Measurements from ENCODE around the gene GFOD1.
"Not testable (repeated sequence)": the region's sequence is repeated elsewhere in the genome, so short reads cannot be mapped to it uniquely, and the experiment has no call there.

The GFOD1 gene

DNA sequence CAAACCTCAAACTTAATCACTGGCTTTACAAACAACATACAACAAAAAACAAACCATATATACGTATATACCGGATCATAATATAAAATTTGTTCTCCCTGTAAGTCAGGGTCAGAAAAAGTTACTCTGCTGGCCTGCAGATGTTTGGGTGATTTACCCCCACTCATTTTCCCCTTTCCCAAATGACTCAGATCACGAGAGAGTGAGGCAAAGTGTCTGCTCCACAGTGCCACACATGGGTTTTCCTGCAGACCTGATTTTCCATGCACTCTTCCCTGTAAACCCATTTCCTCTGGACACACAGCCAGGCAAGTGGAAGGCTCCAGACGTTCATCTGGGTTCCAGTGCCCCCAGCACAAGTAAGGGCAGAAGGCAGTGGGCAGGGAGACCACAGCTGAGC lies 23.5 kb downstream of the GFOD1 start:
- DNase-seq (ENCODE audit: low spot score): no peak

DNA sequence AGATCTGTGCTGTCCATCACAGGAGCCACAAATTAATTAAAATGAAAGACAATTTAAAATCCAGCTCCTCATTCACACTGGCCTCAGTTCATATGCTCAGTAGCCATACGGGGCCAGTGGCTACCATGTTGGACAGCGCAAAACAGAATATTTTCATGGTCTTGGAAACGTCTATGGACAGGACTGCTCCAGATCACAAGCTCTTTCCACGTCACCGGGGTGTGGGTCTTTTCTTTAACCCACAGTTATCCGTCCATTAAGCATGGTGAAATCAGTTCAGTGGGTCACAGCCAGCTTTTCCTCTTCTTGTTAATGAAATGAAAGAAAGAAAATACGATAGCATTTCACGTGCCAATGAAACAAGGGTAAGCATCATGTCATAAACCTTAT lies 24.1 kb downstream of the GFOD1 start:
- no peak for DNase-seq (ENCODE audit: low spot score)

DNA sequence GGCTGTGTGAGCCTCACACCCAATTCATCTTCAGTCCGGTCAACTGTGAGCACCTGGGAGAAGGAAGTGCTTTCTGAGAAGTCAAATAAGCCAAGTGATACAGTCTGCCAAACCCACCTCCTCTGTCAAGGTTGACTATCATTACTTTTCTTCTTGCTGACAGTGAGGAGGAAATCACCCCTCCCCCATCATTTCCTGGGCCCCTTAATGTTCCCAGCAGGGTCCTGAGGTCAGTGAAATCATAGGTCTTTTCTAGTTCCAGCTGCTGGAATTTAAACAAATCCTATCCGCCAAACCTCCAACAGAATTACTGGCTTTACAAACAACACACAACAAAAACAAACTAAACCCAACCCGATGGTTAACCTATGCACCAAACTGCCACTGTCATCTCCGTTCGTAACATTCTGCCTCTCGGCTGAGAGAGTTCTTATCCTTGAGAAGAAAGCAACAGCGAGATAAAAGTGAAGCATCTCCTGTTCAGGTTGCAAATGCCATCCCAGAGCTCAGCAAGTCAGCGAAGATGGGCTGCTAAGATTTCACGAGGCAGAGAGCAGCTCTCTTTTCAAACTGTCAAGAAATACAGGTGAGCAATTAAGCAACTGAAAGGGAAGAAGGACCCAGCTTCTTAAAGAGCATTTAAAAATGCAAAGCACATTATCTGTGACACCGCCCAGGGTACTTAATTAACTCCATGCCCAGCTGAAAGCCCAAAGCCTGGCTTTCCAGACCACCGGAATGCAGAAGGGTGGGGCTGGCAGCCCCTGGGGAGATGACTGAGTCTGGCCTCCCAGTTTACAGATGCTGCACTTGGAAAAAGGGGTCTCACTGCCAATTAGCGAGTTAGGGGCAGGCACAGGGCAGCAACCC lies 24.7 kb downstream of the GFOD1 start:
- DNase-seq (ENCODE audit: low spot score): no peak

DNA sequence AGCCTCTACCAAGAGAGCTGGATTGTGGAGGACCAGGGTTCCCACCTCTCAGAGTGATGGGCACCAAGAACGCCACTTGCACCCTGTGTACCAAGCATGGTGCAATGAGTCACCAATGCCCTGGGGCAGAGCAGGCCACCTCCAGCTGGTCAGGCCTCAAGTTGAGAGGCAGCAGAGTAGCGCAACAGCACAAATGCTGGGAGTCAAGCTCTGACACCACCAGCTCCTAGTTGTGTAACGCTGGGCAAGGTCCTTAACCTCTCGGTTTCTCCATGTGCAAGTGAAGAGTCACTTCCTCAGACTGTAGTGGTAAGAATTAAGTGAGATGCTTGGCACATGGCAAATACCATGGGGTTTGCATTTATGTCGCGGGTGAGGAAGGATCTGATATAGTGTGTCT lies 25.6 kb downstream of the GFOD1 start:
- DNase-seq (ENCODE audit: low spot score): no peak

DNA sequence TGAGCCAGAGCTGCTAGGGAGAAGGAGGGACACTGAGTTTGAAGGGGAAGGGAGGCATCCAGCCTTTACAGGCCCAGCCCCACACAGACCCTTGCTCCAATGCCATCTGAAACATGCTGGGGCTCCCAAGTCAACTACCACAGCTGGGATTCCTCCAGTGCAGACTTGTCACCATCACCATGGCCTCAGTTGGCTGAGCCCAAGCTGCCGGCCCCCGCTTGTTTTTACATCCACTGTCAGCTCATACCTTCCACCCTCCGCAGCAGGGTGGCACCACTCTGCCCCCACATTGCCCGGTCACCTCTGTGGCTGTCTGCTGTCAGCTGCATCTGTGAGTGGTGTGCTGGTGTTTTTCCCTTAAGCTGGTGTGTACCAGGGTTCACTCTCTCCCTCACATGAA lies 26.1 kb downstream of the GFOD1 start:
- no peak for DNase-seq (ENCODE audit: low spot score)

DNA sequence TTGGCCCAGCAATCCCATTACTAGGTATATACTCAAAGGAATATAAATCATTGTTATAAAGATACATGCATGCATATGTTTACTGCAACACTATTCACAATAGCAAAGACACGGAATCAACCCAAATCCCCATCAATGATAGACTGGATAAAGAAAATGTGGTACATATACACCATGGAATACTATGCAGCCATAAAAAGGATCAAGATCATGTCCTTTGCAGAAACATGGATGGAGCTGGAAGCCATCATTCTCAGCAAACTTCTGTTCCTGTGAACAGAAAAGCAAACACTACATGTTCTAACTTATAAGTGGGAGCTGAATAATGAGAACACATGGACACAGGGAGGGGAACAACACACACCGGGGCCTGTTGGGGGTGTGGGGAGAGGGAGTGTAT lies 27.1 kb downstream of the GFOD1 start:
- DNase-seq (ENCODE audit: low spot score): not testable (repeated sequence)

DNA sequence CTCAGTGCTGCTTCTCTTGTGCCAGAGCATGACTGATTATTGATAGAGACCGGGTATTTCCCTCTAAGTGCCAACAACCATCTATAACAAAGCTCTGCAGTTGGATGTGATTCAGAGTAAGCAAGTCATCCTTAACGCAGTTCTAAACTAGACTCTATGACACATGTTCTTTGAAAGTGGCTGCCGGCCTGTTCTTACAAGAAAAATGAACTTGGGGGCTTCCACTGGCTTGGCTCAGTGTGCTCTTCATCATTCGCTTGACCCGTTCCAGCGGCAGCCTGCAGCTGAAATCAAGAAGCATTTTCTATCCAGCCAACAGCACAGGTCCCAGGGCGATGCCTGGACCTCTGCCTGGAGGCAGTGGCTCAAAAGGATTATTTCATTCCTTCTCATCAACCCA lies 29.8 kb downstream of the GFOD1 start:
- no peak for DNase-seq (ENCODE audit: low spot score)

DNA sequence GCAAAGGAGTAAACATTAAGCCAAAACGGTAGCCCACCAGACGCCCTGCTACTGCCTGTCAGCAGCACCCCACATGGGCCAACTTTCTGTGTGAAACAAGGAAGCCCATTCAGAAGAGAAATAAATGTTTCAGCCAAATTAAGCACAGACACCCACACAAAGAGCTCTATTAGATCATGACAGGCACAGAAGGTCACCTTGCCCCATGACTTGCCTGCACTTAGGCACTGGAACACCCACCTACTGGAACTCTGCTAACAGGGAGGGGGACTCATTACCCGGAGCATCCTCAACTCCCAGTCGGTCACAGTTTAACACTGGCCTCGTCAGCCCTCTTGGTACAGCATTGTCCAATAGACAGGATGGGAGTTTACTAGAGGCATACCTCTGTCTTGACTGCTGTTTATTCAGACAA lies 31.8 kb downstream of the GFOD1 start:
- no peak for DNase-seq (ENCODE audit: low spot score)

DNA sequence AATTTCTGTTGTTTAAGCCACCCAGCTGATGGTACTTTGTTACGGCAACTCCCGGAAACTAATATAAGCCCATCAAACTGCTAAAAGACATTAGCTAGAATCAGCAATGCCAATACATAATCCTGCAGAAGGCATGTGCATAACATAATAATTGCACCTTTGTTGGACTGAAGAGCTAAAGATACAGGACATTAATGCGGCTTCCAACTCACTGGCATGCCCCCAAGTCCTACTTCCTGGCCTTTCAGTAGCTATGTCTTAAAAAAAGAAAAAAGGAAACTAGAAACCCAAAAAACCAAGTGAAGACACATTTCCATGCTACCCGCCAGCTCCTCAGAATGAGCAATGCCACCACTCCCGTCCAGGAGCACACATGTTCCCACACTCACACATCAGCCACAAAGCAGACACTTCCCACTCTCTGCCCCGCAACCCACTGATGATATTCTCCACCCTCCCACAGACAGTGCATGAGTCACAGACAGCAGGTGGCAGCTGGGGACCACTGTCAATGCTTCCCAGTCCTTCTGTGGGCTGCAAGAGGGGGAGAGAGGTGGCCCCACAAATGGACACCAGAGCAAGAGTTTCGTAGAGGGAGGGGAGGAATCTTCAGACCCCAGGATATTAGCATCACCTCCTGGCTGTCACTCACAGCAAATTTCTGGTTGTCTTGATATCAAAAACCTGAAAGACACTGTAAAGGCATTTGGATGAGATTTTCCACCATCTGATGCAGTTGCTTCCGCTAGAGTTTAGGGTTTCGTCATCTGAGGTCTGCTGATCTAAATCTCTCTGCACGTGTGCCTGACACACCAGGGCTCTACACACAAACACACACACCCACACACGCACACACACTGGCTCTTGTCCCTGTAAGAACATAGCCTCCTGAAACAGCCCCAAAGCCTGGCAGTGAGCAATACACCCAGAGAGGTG lies 32.8 kb downstream of the GFOD1 start:
- DNase-seq (ENCODE audit: low spot score): no peak

DNA sequence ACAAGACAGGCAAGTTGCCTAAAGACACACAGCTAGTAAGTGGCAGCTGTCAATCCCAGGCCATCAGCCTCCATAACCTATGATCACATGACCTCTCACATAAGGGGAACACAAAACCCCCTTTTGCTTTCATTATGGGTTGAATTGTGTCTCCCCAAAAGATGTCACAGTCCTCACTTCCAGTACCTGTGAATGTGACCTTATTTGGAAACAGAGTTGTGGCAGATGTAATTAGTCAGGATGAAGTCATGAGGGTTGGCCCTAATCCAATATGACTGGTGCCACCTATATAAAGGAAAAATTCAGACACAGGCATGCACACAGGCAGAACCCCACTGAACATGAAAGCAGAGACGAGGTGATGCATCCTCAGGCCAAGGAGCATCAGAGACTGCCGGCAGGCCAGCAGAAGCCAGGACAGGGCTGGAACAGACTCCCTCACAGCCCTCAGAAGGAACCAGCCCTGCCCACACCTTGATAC lies 33.6 kb downstream of the GFOD1 start:
- DNase-seq (ENCODE audit: low spot score): no peak

DNA sequence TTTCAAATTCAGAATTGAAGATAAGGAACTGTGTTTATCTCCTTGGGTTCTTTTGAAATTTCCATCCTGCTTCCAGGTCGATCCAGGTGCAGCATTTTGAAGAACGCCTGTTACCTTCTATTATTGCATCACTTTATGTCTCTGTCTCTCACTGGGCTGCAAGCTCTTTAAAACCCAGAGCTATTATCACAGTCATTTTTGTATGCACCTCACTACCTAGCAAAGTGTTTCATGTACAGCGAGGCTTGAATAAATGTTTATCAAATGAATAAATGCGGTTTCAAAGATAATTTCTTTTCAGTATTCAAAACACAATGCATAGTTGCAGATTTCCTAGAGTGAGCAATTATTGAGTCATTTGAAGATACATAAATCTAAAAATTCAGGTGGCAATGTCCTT lies 34.2 kb downstream of the GFOD1 start:
- no peak for DNase-seq (ENCODE audit: low spot score)

DNA sequence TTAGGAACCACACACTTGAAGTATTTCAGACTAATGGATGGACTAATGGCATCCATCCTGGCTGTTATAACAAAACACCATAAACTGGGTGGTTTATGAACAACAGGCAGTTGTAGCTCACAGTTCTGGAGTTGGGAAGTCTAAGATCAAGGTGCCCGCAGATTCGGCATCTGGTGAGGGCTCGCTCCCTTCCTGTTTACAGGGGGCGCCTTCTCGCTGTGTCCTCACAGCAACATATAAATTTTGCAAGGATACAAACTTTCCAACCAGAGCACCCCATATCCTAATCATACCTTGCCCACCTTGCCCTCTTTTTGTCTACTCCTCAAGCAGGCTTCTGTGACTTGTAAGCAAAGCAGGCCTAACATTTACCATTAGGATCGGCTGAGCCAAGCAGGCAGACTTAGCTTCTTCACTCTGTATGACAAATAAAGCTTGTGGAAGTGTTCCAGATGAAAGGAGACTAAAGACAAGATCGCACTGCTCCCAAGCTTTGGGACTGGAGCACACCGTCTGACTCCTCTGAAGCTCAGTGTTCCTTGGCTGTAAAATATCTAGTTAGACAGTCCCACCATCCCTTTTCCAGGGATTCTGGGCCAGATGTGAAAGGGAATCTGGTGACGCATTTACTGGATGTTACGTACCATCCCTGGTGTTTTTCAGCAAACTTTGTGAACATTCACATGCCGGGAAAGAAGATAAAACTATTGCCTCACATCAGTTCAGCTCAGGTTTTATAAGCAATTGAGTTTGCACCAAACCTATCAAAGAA lies 34.9 kb downstream of the GFOD1 start:
- no peak for DNase-seq (ENCODE audit: low spot score)

DNA sequence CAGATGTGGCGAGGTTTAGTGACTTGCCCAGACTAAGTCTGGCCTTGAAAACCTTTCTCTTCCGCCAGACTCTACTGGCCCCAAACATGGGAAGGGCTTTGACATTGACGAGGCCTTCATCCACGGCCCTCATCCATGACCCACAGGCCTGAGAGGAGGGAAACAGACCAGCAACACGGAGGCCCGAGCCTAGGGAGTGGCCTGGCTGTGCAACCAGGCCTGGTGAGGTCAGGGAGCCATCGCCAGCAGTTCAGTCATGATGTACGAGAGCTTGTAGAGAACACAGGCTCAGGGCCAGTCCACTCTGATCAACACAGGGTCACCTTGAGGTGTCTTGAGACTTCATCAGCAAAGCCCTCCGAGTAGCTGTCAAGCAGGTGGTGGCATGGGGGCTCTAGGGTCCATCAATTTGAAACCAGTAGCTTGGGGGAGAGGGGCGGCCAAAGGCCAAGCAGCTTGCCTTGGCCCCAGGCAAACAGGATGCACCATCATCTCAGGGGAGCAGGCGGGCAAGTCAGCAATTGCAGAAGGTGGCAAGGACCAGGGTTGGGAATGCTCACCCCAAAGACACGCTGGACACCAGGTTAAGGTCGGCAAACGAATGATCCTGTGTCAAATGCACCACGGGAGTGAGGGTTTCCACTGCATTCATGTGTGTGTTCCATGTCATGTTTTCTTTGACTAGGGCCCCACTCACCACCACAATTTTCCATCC lies 36.1 kb downstream of the GFOD1 start:
- DNase-seq (ENCODE audit: low spot score): no peak

DNA sequence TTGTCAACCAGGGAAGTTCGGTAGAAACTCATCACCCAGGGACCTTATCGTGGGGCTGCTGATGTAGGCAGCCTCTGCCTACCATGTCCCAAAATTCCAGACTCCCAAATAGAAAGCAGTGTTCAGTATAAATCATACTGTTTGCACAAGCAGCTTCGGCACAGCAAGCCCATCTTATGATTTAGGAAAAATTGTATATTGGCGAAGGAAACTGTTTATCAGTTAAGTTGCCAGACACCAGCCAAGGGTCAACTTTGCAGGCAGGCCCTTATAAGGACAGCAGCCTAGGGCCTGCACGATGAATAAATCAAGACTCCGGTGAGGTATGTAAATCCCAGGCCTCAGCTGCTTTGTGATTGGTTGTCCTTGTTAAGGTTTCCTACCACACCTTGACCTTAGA lies 36.8 kb downstream of the GFOD1 start:
- no peak for DNase-seq (ENCODE audit: low spot score)

DNA sequence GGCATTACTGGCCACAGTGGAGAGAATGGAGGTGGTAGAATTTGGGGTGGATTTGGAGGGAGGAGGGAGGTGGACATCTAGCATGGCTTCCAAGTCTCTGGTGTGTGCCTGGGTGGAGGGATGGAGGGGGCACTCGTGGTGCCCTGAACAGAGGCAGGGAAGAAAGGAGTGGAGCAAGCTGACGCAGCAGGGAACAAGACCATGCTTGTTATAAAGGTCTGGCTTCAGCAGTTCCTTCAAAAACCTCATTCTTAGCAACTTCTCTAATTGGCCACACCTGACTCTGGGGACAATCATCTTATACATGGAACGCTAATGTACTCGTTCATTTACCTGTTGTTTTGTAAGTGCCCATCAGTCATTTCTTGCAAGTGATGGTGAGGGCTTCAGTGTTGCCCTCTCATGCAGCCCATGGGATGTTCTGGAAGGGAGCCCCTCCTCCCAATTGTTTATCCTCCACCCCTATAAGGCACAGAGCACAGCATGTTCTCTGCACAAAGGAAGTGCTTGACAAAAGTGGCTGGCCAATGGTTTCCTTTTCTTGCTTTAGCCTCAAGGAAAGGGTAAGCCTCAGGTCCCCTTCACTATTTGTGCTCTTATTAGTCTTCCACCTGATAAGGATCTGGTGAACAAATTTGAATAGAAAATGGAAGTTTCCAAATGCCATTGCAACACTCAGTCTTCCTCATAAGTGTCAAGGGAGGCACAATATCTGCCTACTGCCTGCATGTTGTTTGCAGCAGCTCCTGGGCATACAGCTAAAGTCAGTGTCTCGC lies 39.3 kb downstream of the GFOD1 start:
- DNase-seq (ENCODE audit: low spot score): no peak

DNA sequence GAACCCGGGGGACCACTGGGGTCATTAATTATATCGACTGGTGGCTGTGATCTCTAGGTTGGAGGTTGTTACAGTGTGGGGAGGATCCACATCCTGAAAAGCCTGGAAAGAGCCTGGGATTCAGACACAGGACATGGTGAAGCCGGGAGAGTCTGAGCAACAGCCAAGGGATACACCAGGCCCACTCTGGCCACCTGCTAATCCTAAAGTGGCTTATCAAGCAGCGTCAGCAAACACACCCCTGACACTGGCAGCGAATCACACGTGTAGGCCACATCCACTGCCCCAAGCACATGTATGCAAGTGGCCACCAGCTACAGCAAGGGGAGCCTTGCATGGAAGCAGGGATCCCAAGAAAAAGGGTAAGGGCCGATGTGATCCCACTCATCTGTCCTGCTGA lies 41.0 kb downstream of the GFOD1 start:
- no peak for DNase-seq (ENCODE audit: low spot score)

DNA sequence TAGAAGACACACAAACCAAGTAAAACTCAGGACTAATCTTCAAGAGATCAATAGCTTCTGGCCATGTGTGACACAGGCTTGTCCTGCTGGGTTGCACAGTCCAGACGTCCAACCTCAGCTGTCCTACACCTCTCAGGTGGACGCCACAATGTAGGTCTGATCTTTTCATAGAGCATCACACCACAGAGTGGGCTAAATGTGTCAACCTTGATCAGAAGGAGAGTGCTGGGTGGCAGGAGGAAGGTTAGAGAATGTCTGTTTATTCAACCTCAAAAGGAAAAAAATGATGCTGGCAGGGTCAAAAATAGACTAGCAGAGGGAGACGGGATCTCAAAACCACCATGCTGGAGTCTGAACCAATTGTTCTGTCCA lies 41.7 kb downstream of the GFOD1 start:
- DNase-seq (ENCODE audit: low spot score): no peak

DNA sequence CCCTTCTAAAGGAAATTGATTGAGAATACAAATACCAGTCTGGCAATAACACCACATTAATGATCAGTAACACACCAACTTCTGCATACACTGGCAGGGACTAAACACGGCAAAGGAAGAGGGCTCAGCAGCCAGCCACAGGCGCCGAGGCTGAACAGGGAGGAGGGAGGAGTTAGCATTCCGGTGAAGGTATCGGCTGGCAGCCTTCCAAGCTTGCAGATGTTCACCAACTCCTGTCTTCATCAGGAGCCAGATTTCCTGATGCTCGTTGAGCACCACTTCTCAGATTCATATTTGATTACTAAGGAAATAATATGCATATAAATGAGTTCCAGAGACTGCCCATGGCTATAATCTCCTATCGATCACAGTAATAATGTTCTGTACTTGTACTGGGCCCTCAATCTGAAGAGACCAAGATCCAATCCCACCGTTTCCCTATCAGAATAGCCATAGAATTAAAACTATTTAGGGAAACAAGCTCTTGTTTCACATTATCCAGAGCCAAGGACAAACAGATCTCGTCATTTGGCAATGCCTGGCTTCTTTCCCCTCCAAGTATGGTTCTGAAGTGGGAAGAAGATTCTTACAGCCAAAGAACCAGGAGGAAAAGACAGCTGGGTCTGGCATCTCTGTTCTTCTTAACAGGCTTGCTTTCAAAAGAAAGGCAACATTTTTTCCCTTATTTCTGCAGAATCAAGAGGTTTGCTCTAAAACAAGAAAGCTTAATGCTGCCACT lies 42.2 kb downstream of the GFOD1 start:
- no peak for DNase-seq (ENCODE audit: low spot score)

DNA sequence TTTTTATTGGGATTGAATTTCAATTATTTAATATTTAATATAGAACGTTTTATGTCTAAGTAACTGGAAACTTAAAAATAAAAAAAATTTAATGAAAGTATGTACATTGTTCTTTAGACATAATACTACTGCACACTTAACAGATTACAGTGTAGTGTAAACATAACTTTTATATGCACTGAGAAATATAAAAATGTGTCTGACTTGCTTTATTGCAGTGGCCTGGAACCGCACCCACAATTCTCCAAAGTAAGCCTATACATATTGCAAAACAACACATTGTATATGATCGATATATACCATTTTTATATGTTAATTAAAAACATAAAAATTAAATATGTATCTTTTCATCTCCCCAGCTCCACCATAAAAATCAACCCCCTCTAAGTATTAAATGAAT lies 42.8 kb downstream of the GFOD1 start:
- no peak for DNase-seq (ENCODE audit: low spot score)

DNA sequence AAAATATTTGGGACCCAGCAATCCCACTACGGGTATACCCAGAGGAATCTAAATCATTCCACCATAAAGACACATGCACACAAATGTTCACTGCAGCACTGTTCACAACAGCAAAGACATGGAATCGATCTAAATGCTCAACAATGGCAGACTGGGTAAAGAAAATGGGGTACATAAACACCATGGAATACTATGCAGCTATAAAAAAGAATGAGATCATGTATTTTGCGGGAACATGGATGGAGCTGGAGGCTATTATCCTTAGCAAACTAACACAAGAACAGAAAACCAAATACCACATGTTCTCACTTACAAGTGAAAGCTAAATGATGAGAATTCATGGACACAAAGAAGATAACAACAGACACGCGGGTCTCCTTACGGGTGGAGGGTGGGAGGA lies 43.4 kb downstream of the GFOD1 start:
- not testable (repeated sequence) for DNase-seq (ENCODE audit: low spot score)

Measured in HuH-7 (cell line).